Mucosa of gallbladder (tissue), 1 donor: ENCODE data around the gene ABCA5. TPM values are rescaled to one million over a fixed set of nuclear protein-coding genes. Genes with fewer than 3 reads are reported as not detected.
A peak's percentile ranks its signal among the peaks of the same experiment; 100 is the strongest.

Source experiments
- DNase-seq: peaks from one replicate; pipeline ENCODE4 v3.0.0-alpha.2; 2020; ENCODE audit warnings: low spot score
- total RNA-seq: library from RNA; stranded (reverse); gene quantifications from one replicate; pipeline ENCODE4 v1.2.1, GENCODE V29; 2021
- donor health status: DM: no; HTN: no; CAD: no.

The ABCA5 gene, protein sequence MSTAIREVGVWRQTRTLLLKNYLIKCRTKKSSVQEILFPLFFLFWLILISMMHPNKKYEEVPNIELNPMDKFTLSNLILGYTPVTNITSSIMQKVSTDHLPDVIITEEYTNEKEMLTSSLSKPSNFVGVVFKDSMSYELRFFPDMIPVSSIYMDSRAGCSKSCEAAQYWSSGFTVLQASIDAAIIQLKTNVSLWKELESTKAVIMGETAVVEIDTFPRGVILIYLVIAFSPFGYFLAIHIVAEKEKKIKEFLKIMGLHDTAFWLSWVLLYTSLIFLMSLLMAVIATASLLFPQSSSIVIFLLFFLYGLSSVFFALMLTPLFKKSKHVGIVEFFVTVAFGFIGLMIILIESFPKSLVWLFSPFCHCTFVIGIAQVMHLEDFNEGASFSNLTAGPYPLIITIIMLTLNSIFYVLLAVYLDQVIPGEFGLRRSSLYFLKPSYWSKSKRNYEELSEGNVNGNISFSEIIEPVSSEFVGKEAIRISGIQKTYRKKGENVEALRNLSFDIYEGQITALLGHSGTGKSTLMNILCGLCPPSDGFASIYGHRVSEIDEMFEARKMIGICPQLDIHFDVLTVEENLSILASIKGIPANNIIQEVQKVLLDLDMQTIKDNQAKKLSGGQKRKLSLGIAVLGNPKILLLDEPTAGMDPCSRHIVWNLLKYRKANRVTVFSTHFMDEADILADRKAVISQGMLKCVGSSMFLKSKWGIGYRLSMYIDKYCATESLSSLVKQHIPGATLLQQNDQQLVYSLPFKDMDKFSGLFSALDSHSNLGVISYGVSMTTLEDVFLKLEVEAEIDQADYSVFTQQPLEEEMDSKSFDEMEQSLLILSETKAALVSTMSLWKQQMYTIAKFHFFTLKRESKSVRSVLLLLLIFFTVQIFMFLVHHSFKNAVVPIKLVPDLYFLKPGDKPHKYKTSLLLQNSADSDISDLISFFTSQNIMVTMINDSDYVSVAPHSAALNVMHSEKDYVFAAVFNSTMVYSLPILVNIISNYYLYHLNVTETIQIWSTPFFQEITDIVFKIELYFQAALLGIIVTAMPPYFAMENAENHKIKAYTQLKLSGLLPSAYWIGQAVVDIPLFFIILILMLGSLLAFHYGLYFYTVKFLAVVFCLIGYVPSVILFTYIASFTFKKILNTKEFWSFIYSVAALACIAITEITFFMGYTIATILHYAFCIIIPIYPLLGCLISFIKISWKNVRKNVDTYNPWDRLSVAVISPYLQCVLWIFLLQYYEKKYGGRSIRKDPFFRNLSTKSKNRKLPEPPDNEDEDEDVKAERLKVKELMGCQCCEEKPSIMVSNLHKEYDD (N-terminal part only)
- total RNA-seq = 22.8 TPM

DNA sequence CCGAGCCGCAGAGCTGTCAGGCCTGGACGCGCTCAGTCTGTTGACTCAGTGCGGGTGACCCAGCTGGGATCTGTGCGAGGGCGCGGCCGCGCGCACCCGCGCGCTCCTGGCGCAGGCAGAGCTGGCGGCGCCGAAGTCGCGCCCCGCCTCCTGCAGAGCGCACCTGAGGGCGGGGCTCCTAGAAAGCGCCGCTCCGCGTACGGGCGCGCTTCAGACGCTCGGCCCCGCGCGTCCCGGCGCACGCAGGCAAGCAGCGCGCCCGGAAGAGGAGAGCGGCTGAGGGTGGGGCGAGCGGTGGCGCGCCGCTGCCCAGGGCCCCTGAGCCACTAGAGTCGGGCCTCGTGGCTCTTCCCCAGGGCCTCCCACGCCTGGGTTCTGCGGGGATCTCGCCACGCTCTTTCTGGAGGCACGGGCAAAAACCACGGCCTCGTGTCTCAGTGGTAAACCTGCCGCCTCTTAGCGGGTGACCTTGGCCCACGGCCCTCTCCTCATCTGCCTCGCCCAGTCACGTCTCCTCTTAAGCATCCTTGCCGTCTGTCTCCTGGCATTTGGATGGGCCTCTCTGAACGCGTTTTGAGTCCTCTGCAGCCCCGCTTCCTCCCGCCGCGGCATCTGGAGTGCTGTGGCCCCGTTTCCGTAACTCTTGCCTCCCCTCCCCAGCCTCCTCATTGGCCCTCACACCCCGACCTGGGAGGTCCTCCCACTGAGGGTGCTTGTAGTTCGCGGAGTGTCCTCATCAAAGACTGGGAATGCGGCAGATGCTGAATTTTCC is at the start of gene ABCA5:
TSS of gene ABCA5 (minus strand) at position 74 of the 772 bp plus-strand sequence. CDS start 12,718 bp downstream, outside the sequence.
- peak; percentile 91 for DNase-seq

DNA sequence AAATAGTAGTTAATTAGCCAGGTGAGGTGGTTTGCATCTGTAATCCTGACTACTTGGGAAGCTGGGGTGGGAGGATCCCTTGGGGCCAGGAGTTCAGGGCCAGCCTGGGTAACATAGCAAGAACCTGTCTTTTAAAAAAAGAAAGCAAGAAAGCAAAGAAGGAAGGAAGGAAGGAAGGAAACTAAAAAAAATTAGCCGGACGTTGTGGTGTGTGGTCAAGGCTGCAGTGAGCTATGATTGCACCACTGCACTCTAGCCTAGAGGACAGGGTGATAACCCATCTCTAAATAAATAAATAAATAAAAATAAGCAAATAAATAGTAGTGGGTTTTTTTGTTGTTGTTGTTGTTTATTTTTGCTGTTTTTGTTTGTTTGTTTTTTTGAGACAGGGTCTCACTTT is 48.3 kb upstream of the ABCA5 start:
- DNase-seq = no peak

- DNase-seq = no peak
These were observed 46.1 kb upstream of the ABCA5 start for GRCh38 chr17:69373069-69373468.

DNA sequence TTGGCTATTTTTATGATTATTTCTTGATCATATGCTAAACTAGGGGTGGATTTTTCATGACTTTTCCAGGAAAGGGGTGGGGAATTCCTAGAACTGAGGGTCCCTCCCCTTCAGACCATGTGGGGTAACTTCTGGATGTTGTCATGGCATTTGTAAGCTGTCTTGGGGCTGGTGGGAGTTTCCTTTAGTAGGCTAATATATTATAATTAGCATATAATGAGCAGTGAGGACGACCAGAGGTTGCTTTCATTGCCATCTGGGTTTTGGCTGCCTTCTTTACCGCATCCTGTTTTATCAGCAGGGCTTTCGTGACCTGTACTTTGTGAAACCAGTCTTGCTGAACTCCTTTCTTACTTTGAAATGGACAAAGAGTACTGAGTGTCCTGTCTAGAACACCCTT is 40.4 kb upstream of the ABCA5 start:
- no peak for DNase-seq

DNA sequence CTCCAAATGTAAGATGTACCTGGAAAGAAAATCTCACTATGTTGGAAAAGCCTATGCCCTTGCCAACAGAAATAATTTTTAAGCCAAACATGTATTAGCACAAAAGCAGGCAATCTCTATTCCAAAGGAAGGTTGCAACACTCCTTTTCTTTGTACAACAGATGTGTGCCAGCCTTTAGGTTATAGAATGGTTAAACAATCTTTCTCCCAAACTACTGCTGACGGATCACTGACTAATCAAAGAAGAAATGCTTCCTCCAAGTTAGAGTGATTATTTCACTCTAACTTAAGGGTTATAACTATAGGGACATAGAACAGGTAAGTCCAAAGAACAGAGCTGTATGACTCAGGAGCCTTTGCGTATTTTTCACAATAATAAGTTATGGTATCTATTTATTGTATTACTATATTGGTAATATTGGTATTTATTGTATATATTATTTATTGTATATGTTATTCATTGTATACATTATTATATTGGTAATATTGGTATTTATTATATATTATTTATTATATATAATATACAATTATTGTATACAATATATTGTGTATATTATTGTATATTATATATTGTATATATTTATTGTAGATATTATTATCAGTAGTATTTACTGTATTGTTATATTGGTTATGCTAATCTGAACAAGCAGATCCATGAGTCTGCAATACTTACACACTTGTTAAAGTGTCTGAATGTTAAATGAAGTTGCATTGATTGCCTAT is 36.7 kb upstream of the ABCA5 start:
- no peak for DNase-seq

- no peak for DNase-seq
These were observed 34.2 kb upstream of the ABCA5 start for GRCh38 chr17:69361156-69361555.

- DNase-seq = no peak
These were observed 32.0 kb upstream of the ABCA5 start for GRCh38 chr17:69358688-69359596.

GRCh38 chr17:69357701-69358100 is 30.8 kb upstream of the ABCA5 start:
- DNase-seq = no peak

DNA sequence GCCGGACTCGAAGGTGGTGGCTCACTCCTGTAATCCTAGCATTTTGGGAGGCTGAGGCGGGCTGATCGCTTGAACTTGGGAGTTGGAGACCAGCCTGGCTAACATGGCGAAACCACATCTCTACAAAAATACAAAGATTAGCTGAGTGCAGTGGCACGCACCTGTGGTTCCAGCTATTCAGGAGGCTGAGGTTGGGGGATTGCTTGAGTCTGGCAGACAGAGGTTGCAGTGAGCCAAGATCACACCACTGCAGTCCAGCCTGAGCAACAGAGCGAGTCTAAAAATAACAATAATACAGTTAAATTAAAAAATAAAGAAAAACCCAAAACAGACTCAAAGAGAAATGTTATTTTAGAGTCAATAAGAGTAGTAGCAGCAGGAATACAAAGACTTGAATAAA is 29.7 kb upstream of the ABCA5 start:
- DNase-seq = no peak

GRCh38 chr17:69350911-69351310 is 24.0 kb upstream of the ABCA5 start:
- DNase-seq = no peak

GRCh38 chr17:69348429-69348828 is 21.5 kb upstream of the ABCA5 start:
- no peak for DNase-seq

GRCh38 chr17:69346766-69347165 is 19.8 kb upstream of the ABCA5 start:
- DNase-seq = no peak

GRCh38 chr17:69344939-69345338 is 18.0 kb upstream of the ABCA5 start:
- DNase-seq = no peak

GRCh38 chr17:69342896-69343644 is 16.1 kb upstream of the ABCA5 start:
- no peak for DNase-seq

DNA sequence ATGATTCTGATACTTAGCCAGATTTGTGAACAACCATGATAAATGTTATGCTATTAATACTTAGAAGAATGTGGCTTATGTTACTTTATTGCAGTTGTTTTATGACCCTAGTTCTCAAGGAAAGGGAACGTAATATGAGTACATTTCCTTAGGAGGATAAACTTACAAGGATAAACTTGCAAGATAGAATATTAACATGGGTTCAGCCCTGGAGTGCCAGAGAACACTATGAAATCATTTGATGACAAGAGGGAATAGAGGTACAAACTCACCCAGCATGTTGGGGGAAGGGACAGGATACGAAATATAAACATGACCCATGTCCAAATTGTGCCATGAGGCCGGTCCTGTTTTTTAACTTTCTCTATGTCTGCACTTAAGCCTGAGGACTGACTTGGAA is 13.0 kb upstream of the ABCA5 start:
- no peak for DNase-seq

GRCh38 chr17:69336996-69337395 is 10.1 kb upstream of the ABCA5 start:
- DNase-seq = no peak

- DNase-seq = no peak
These were observed 9.6 kb upstream of the ABCA5 start for GRCh38 chr17:69336580-69336979.

DNA sequence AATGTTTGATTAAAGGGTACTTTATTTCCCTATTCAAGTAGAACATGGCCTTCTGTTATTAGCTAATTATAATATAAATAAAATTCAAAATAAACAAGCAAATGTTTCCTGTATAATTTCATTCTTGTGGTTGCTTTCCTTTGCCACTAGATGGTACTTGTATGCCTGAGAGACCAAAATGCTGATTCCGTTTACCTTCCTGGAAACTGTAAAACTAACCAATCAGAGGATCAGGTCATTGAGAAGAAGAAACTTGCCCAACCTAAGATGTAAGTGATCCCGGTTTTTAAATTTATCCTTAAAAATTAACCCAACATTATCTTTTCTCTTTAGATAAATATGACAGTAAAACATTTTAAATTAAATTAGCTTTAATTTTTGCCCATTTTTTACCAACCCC is 8.1 kb upstream of the ABCA5 start:
- DNase-seq = no peak

GRCh38 chr17:69333561-69333960 is 6.6 kb upstream of the ABCA5 start:
- no peak for DNase-seq
